Measurements from ENCODE around the gene ABCB6.

ABCB6 gene

DNA sequence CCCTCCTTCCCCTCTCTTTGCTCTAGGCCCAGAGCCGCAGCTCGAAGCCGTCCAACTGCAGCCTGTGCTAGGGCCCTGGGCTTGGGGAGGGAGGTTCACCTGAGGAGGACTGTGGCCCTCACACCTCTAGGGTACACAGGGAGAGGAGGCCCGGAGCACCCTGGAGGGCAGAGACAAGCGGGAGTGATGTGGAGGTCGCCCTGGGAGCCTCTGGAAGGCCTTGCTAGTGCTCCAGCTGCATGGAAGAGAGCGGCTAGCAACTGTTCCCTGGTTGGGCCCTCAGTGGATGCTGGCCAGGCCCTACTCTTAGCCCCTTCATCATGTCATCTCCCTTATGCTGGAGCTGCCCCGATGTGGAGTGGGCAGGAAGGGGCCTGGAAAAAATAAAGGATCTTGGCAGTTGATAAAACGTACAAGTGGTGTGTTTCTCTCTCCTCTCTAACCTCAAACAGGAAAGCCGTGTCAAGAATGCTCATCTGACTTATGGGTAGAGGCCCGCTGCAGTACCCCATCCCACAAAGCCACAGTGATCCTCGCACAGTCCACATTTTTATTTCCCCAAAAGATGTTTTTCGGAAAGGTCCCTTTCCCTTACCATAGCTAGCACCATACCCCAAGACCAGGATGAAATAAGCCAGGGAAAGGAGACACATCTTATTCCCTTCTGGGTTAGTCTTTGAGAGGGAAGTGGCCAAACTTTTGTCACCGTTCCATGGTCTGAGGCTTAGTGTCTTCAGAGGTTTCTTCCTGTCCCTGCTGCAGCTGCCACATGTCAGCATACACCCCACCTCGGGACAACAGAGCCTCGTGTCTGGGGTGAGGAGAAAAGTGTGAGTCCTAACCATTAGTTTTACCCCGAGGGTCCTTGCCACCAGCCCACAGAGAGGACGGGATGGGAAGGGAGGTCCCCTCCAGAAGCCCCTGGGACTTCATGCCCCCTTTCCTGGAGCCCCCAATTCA is 9.2 kb downstream of the ABCB6 start:
- Histone ChIP-seq H3K27ac (ENCODE audit: low read depth, low read length) (no peak overlapping the region), H3K27me3 (ENCODE audit: low read length) (no peaks in the 10 kb centered on the region), H3K9me2 (replicated peaks; ENCODE audit: insufficient read depth, low read length) (no peaks in the 10 kb centered on the region), H3K4me2 (ENCODE audit: low read depth, low read length, poor library complexity, severe bottlenecking) (no peak overlapping the region), H3K9ac (ENCODE audit: low read length) (no peak overlapping the region), H3F3A (ENCODE audit: insufficient read depth) (no peaks in the 10 kb centered on the region), H4K20me1 (ENCODE audit: low read depth, low read length) (no peaks in the 10 kb centered on the region), H2AFZ (ENCODE audit: low read depth, low read length, severe bottlenecking) (no peak overlapping the region), H3K79me2 (ENCODE audit: insufficient read depth, low read length) (no peaks in the 10 kb centered on the region), H3K9me3 (ENCODE audit: insufficient read depth, low read length) (no peaks in the 10 kb centered on the region), H3K4me3 (ENCODE audit: insufficient read depth, low read length, poor library complexity, severe bottlenecking) (no peak overlapping the region), H3K36me3 (ENCODE audit: low read length) (no peaks in the 10 kb centered on the region)
- TF ChIP-seq EZH2phosphoT487 (conservative IDR thresholded peaks at IDR 0.05; ENCODE audit: low read length), result no peak
- TF ChIP-seq, protein P1, sequence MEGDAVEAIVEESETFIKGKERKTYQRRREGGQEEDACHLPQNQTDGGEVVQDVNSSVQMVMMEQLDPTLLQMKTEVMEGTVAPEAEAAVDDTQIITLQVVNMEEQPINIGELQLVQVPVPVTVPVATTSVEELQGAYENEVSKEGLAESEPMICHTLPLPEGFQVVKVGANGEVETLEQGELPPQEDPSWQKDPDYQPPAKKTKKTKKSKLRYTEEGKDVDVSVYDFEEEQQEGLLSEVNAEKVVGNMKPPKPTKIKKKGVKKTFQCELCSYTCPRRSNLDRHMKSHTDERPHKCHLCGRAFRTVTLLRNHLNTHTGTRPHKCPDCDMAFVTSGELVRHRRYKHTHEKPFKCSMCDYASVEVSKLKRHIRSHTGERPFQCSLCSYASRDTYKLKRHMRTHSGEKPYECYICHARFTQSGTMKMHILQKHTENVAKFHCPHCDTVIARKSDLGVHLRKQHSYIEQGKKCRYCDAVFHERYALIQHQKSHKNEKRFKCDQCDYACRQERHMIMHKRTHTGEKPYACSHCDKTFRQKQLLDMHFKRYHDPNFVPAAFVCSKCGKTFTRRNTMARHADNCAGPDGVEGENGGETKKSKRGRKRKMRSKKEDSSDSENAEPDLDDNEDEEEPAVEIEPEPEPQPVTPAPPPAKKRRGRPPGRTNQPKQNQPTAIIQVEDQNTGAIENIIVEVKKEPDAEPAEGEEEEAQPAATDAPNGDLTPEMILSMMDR (IDR thresholded peaks at IDR 0.05; ENCODE audit: insufficient read depth, low read length, poor library complexity, severe bottlenecking), result no peak

DNA sequence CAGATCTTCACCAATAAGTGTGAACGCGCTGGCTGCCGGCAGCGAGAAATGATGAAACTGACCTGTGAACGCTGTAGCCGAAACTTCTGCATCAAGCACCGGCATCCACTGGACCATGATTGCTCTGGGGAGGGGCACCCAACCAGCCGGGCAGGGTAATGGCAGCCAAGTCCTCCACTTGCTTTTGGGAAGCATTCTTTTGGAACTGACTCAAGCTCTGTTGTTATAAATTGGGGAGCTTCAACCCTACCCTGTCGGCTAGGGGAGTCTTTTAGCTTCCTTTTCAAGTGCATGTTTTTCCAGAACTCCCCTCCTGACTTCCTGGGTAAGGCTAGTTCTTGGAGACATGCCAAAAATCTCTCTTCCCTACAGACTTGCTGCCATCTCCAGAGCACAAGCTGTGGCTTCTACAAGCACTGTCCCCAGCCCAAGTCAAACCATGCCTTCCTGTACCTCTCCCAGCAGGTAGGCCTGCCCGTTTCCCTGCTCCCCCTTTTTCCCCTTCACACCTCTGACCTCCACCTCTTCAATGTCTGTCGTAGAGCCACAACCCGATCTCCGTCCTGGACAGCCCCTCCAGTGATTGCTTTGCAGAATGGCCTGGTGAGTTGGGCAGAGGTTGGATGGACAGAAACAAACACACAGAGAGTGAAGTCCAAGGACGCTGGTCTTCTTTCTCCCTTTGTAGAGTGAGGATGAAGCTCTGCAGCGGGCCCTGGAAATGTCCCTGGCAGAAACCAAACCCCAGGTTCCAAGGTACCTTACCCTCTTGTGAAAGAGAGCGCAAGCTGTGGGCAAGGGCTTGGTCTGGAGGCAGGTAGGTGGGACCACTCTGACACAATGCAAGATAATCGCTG is 10.6 kb downstream of the ABCB6 start:
- Histone ChIP-seq H4K20me1 (ENCODE audit: low read depth, low read length) (no peaks in the 10 kb centered on the region), H3K9me2 (replicated peaks; ENCODE audit: insufficient read depth, low read length) (no peaks in the 10 kb centered on the region), H3K9ac (ENCODE audit: low read length) (peak overlapping the region; percentile 68; the same call in 1 of the 2 replicates), H3K27me3 (ENCODE audit: low read length) (no peaks in the 10 kb centered on the region), H3K27ac (ENCODE audit: low read depth, low read length) (no peak overlapping the region), H3K36me3 (ENCODE audit: low read length) (no peaks in the 10 kb centered on the region), H3K79me2 (ENCODE audit: insufficient read depth, low read length) (no peaks in the 10 kb centered on the region), H3K4me2 (ENCODE audit: low read depth, low read length, poor library complexity, severe bottlenecking) (no peak overlapping the region), H3K4me3 (ENCODE audit: insufficient read depth, low read length, poor library complexity, severe bottlenecking) (no peak overlapping the region), H3F3A (ENCODE audit: insufficient read depth) (no peaks in the 10 kb centered on the region), H3K9me3 (ENCODE audit: insufficient read depth, low read length) (no peaks in the 10 kb centered on the region), H2AFZ (ENCODE audit: low read depth, low read length, severe bottlenecking) (no peak overlapping the region)
- TF ChIP-seq EZH2phosphoT487 (conservative IDR thresholded peaks at IDR 0.05; ENCODE audit: low read length), result no peak
- TF ChIP-seq, protein P1 (IDR thresholded peaks at IDR 0.05; ENCODE audit: insufficient read depth, low read length, poor library complexity, severe bottlenecking), result no peak

DNA sequence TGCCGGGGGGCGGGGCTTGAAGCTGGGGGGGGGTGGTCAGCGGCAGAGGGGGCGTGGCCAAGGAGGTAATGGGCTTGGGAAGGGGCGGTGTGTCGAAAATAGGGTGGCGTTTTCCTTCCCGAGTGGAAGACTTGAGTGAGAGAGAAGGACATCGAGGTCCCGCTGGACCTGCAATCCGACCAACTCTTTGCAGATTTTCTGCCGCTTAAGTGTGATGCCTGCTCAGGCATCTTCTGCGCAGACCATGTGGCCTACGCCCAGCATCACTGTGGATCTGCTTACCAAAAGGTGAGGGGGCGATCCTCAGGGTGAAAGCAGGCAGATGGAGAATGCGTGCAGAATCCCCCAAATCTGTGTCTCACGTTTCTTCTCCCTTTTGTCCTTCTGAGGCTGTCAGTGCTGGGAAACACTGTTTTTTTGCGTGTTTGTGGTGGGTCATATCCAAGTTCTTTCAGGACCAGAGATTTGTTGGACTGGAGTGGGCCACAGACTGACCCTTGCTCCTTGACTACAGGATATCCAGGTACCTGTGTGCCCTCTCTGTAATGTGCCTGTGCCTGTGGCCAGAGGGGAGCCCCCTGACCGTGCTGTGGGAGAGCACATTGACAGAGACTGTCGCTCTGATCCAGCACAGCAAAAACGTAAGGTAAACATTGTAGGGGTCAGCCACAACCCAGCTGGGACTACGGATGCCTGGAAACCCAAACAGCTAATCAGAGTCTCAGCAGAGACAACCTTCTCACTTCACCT is 11.4 kb downstream of the ABCB6 start:
- Histone ChIP-seq H3K79me2 (ENCODE audit: insufficient read depth, low read length) (no peaks in the 10 kb centered on the region), H3K4me3 (ENCODE audit: insufficient read depth, low read length, poor library complexity, severe bottlenecking) (peak overlapping the region; percentile 60), H2AFZ (ENCODE audit: low read depth, low read length, severe bottlenecking) (peak overlapping the region; percentile 36), H3F3A (ENCODE audit: insufficient read depth) (no peaks in the 10 kb centered on the region), H3K9ac (ENCODE audit: low read length) (peak overlapping the region; percentile 68), H3K27me3 (ENCODE audit: low read length) (no peaks in the 10 kb centered on the region), H3K9me3 (ENCODE audit: insufficient read depth, low read length) (no peaks in the 10 kb centered on the region), H4K20me1 (ENCODE audit: low read depth, low read length) (no peaks in the 10 kb centered on the region), H3K27ac (ENCODE audit: low read depth, low read length) (peak overlapping the region; percentile 73), H3K9me2 (replicated peaks; ENCODE audit: insufficient read depth, low read length) (no peaks in the 10 kb centered on the region), H3K36me3 (ENCODE audit: low read length) (no peaks in the 10 kb centered on the region), H3K4me2 (ENCODE audit: low read depth, low read length, poor library complexity, severe bottlenecking) (peak overlapping the region; percentile 79)
- TF ChIP-seq, protein P1 (IDR thresholded peaks at IDR 0.05; ENCODE audit: insufficient read depth, low read length, poor library complexity, severe bottlenecking), result no peak
- TF ChIP-seq EZH2phosphoT487 (conservative IDR thresholded peaks at IDR 0.05; ENCODE audit: low read length), result no peak
